ACC112 (cell line): Measurements from ENCODE around the gene CPEB4.

Experiments used
- H2AFZ ChIP-seq: fragments of 200-600 bp; sonication (generic); one replicate; pipeline ENCODE4 v1.6.0; 2017; ENCODE audit warnings: antibody characterized with exemption, low read length; ENCODE audit not compliant: unreplicated experiment
- H3K27ac ChIP-seq: fragments of 200-600 bp; sonication (generic); 2 replicates; pipeline ENCODE4 v1.5.1; 2014; ENCODE audit warnings: low read depth, mild to moderate bottlenecking, antibody characterized with exemption, low read length, moderate library complexity
- H3K27me3 ChIP-seq: fragments of 200-600 bp; sonication (generic); 2 replicates; pipeline ENCODE4 v1.6.1; 2014; ENCODE audit warnings: mild to moderate bottlenecking, antibody characterized with exemption, low read length, moderate library complexity, mixed read lengths; ENCODE audit not compliant: insufficient read depth
- H3K36me3 ChIP-seq: fragments of 200-600 bp; sonication (generic); 2 replicates; pipeline ENCODE4 v1.6.1; 2016; ENCODE audit warnings: mild to moderate bottlenecking, antibody characterized with exemption, low read length, moderate library complexity, mixed read lengths; ENCODE audit not compliant: insufficient read depth
- H3K4me1 ChIP-seq: fragments of 200-600 bp; sonication (generic); one replicate; pipeline ENCODE4 v1.6.1; 2016; ENCODE audit warnings: low read length, mixed read lengths; ENCODE audit not compliant: insufficient read depth, unreplicated experiment, control insufficient read depth
- H3K4me3 ChIP-seq: fragments of 200-600 bp; sonication (generic); 2 replicates; pipeline ENCODE4 v1.5.1; 2014; ENCODE audit warnings: mild to moderate bottlenecking, low read depth, low read length
- H3K79me2 ChIP-seq: fragments of 200-600 bp; sonication (generic); one replicate; pipeline ENCODE4 v1.6.0; 2016; ENCODE audit warnings: low read length; ENCODE audit not compliant: control insufficient read depth, unreplicated experiment, insufficient read depth

Gene CPEB4

DNA sequence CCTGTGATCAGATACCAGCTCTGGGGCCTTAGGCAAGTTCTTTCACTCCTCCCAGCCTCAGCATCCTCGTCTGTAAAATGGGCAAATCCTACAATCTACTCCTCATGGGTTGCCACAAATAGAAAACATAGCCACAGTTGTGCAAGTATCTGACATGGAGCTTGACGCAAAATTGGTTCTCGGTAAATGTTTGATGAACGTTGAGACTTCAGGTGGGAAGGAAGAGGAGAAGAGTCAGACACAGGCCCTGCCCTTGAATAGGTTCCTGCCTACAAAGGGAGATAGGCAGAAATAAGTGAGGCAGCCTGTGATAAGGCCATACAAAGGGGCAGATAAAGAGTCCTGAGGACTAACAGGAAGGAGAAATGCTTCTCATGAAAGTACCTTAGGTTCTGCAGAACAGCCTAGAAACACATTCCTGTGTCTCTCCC, 26.1 kb upstream of the CPEB4 start:
- H3K36me3 ChIP-seq: no peaks in the 10 kb centered on the region
- no peaks in the 10 kb centered on the region for H3K79me2 ChIP-seq
- H3K4me1 ChIP-seq: peaks cover 13% of the 10 kb centered on the region
- no peaks in the 10 kb centered on the region for H3K27me3 ChIP-seq
- H3K4me3 ChIP-seq: no peak overlapping the region
- no peak overlapping the region for H2AFZ ChIP-seq
- no peak overlapping the region for H3K27ac ChIP-seq

DNA sequence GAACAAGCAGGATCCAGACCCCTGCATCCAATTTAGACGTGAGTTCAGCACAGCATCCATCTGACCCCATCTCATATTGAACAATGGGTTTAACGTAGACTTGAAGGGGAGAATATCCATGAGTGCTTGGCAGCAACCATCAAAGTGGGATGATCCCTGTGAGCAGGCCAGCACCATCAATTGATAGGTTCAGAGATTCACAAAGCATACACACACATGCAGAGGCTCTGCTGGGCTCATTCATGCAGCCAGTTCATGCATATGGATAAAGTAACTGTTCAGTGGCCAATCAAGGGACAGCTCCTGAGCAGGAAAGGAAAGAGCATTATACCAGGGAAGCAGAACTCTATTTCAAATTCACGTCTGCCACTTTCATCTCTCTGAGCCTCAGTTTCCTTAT, 24.8 kb upstream of the CPEB4 start:
- Histone ChIP-seq H3K4me1 (peaks cover 15% of the 10 kb centered on the region), H2AFZ (no peak overlapping the region), H3K79me2 (no peaks in the 10 kb centered on the region), H3K27ac (no peak overlapping the region), H3K36me3 (no peaks in the 10 kb centered on the region), H3K27me3 (no peaks in the 10 kb centered on the region), H3K4me3 (no peak overlapping the region)

DNA sequence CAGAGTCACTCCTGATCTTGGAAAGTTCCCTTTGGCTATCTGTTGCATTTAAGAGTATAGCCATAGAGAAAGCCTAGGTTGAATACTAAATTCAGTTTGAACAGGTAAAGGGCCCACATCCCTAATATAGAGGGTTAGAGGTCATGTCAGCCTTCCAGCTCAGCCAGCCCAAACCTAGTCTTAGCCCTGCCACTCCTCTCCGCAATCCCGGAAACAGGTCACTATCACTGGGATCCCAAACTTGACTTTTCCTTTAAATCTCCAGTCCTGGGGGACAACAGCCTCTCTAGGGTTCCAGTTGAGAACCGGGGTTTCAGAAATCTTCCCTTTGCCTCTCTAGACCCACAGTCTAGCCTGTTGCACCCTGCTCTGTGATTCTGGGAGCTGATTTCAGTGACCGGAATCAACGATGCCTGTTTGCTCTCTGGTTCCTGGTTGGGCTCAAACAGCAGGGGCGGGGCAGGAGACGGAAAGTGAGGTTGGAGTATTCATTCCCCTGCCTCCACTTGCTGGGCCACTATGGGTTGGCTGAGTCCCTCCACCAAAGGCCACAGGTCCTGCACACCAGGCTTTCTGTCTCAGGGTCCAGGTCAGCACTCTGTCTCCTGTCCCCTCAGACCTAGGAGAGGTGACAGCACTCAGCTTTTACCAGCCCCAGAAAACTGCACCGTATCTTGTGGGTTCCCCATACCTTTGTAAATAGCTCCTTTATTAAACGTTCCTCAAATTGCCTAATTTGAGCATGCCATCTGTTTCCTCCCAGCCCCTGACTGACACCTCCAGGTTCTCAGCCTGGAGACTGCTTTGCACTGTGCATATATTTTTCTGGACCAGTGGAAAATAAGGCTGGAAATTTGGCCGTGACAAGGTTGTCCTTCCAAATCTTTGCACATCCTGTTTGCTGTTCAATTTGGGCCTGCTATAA, 23.8 kb upstream of the CPEB4 start:
- Histone ChIP-seq H3K27ac (no peak overlapping the region), H3K36me3 (no peaks in the 10 kb centered on the region), H3K4me1 (peaks cover 16% of the 10 kb centered on the region), H2AFZ (no peak overlapping the region), H3K4me3 (no peak overlapping the region), H3K27me3 (no peaks in the 10 kb centered on the region), H3K79me2 (no peaks in the 10 kb centered on the region)

DNA sequence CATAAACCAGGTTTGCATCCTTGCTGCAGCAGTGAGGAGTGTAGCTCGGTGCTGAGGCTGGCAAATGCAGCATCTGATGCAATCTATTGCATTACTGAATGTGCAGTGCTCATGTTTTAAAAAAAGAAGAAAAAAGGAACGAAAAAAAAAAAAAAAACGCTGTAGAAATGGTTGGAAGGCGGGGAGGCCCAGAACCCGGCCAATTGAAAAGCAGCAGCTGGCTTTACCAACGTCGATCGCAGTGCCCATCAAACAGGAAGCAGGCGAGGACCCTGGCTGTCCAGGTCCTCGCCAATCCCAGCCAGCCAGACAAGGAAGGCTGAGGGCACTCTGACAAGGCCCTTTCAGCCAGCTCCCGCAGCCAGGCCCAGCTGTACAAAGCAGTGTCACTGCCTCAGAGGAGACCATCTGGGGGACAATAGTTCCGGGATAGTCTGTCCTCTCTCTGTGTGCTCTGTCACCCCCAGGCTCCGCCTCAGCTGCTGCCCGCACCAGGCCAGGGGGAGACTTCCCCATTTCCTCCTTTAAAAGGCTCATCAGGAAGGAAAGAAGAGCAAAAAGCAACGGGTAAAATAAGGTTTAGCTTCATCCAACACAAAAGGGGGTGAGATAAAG, 21.8 kb upstream of the CPEB4 start:
- H3K27me3 ChIP-seq: no peaks in the 10 kb centered on the region
- H3K4me3 ChIP-seq: no peak overlapping the region
- no peaks in the 10 kb centered on the region for H3K79me2 ChIP-seq
- no peak overlapping the region for H3K27ac ChIP-seq
- H2AFZ ChIP-seq: no peak overlapping the region
- H3K36me3 ChIP-seq: no peaks in the 10 kb centered on the region
- H3K4me1 ChIP-seq: peaks cover 13% of the 10 kb centered on the region

DNA sequence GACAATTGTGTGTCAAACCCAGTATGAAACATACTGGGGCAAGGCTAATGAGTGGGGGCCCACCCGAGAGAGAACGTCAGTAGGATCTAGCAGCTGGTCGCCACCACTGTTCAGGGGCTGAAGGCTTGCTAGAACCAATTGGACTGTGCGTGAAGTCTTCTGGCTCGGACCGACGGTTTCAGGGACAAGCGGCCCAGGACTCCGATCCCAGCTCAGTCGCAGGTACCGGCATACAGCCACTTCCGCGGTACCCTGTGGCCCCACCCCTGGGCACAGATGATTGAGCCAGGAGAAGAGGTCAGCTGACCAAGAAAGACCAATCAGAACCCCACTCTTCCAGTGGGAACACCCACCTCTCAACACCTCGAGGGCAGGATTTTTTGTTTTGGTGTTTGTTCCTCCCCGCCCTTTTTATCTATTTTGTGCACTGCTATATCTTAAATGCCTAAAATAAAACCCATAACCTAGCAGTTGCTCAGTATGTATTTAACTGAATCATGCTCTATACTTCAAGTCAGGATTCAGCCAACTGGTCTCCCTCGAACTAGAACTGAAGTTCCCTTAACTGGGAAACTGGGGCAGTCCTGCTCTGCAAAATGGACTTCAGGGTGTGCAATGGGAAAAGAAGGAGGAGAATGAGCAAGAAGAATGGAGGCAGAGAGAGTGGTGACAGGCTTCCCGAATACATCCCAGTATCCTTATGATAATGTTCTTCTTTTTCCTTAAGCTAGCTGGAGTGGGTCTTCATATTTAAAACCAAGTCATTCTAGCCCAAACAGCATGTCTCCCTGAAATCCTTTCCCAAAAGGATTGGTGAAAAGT, 21.1 kb upstream of the CPEB4 start:
- Histone ChIP-seq H3K27me3 (no peaks in the 10 kb centered on the region), H3K27ac (no peak overlapping the region), H3K4me1 (peaks cover 13% of the 10 kb centered on the region), H3K4me3 (no peak overlapping the region), H3K36me3 (no peaks in the 10 kb centered on the region), H2AFZ (no peak overlapping the region), H3K79me2 (no peaks in the 10 kb centered on the region)

DNA sequence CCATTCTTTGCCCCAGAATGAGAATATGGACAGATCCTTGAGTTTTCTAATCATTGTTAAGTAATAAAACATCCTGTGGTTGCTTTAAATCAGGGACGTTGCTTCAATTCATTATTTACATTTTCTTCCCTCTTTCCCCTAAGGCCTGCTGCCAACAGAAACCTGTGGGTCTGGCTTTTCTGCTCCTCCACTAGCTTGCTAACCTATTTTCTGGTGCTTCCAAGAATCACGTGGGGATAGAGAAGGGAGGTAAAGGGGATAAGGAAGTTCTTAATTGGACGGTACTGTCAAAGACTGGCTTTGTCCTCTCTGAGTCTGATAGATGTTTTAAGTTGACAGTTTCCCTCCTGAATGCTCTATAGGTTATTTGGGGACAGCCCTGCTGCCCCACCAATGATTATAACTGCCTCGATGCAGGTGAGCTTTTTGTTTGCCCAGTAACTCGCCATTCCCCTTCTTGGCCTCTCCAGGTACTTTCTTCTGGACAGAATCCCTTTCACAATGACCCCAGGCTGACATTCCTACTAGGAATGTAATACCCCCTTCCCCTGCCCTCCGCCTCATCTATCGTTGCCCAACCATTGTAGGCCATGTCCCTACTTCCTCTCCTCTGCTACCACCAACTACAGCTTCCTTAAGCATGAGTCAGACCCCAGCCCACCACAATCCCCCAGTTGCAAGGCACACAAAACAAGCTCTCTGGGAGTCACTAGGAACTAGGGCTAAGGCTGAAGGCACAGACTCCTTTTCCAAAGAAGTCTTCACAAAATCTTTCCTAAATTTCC, 19.9 kb upstream of the CPEB4 start:
- no peak overlapping the region for H3K4me3 ChIP-seq
- no peak overlapping the region for H2AFZ ChIP-seq
- no peaks in the 10 kb centered on the region for H3K36me3 ChIP-seq
- peaks cover 13% of the 10 kb centered on the region for H3K4me1 ChIP-seq
- no peaks in the 10 kb centered on the region for H3K79me2 ChIP-seq
- H3K27ac ChIP-seq: no peak overlapping the region
- H3K27me3 ChIP-seq: no peaks in the 10 kb centered on the region

DNA sequence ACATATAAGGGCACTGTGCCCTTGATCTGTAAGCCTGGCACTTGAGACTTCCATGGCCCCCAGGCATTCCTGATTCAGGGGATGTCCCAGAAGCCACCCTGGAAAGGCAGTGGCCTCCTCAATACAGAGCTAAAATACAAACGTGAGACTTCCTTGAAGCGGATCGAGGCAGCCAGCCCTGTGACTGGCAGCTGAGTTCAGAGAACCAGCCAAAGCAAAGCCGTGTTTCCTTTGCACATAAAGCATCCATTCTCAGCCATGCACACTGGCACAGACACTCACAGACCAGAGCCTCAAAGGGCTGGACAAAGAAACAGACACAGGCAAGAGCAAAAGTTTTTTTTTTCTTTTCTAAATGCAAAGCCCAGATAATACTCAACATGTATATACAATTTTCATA, 18.8 kb upstream of the CPEB4 start:
- H3K4me3 ChIP-seq: no peak overlapping the region
- H3K36me3 ChIP-seq: no peaks in the 10 kb centered on the region
- peak overlapping the region; percentile 32 for H2AFZ ChIP-seq
- H3K27me3 ChIP-seq: no peaks in the 10 kb centered on the region
- H3K27ac ChIP-seq: no peak overlapping the region
- no peaks in the 10 kb centered on the region for H3K79me2 ChIP-seq
- peaks cover 13% of the 10 kb centered on the region for H3K4me1 ChIP-seq

DNA sequence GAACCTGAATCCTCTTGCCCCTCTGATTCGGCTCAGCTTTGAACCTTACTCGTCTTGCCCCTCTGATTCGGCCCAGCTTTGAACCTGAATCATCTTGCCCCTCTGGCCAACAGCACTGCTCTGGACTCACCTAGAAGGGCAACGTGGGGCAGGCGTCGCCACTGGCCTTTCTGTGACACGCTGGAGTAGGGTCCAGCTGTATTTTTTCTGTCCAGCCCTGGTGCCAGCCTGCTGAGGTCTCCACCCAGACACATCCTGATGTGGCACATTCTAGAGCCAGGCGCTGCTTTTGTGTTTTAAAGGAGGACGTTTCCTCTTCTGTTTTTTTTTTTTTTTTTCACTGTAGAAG, 15.2 kb upstream of the CPEB4 start:
- Histone ChIP-seq H3K36me3 (no peaks in the 10 kb centered on the region), H2AFZ (no peak overlapping the region), H3K79me2 (no peaks in the 10 kb centered on the region), H3K27ac (no peak overlapping the region), H3K27me3 (no peaks in the 10 kb centered on the region), H3K4me3 (no peak overlapping the region), H3K4me1 (peaks cover 13% of the 10 kb centered on the region)

DNA sequence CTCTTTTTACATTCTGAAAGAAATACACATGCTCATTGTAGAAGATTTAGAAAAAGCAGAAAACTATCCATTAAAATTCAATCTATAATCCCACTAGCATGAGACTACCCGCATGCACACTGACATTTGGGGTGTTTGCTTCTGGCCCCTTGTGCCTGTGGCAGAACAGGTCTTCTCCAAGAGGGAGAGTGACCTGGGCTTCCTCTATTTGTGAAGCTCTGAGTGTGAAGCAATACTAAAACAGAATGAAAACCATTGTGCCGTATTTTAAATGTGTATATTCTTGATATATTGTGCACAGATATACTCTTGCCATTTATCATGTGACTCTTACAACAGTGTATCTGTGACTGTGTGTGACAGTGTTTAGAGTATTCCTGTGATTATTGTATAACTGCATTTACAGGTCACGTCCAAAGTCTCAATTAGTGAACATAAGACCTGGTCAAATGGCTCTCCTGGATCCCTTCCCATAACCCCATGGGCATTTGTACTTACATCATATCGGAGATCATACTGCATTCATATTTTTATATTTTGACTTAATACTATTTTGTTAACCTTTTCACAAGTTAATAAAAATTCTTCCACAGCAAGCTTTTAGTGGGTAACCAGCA, 14.7 kb upstream of the CPEB4 start:
- Histone ChIP-seq H3K36me3 (no peaks in the 10 kb centered on the region), H3K27ac (no peak overlapping the region), H3K27me3 (no peaks in the 10 kb centered on the region), H3K4me3 (no peak overlapping the region), H3K4me1 (peaks cover 9% of the 10 kb centered on the region), H2AFZ (no peak overlapping the region), H3K79me2 (no peaks in the 10 kb centered on the region)

DNA sequence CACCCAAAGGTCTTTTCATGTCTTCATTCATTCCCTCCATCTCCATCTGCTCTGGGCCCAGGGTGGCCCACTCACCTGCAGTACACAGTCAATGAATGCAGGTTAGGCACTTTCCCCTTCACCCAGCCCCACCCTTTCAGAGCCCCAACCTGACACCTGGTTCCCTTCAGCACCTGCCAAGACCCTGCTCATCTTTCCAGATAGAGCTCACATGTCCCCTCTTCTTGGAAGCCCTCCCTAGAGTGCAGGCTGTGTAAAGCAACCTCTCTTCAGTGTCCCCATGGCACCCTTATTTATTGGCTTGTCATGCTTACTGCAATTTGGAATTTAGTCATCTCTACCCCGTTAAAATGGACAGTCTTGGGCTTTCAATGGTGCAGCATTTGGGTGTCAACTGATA, 13.0 kb upstream of the CPEB4 start:
- H3K4me3 ChIP-seq: no peak overlapping the region
- no peaks in the 10 kb centered on the region for H3K36me3 ChIP-seq
- no peak overlapping the region for H2AFZ ChIP-seq
- no peak overlapping the region for H3K27ac ChIP-seq
- H3K79me2 ChIP-seq: no peaks in the 10 kb centered on the region
- H3K27me3 ChIP-seq: no peaks in the 10 kb centered on the region
- H3K4me1 ChIP-seq: no peaks in the 10 kb centered on the region
